SK-N-SH treated with all-trans-retinoic acid at 6 μM for 48 hours (cell line): ENCODE measurements around the gene RBM34.

Experiments used
- ATAC-seq: fragments of 200-7000 bp; cut with Tn5 transposase; 3 replicates; pipeline ENCODE4 v1.9.1; 2020; ENCODE audit warnings: mild to moderate bottlenecking, moderate library complexity
- ARNTL ChIP-seq: fragments of 450-650 bp; formaldehyde crosslinking; IDR thresholded peaks from 2 replicates; pipeline ENCODE4 v1.5.0; 2020; ENCODE audit warnings: low read depth, mild to moderate bottlenecking, moderate library complexity, borderline replicate concordance
- BACH2 ChIP-seq: fragments of 250-450 bp; sonication (Bioruptor Pico); IDR thresholded peaks from 2 replicates; pipeline ENCODE4 v1.9.0; 2021; ENCODE audit warnings: mild to moderate bottlenecking, borderline replicate concordance
- ESRRG ChIP-seq: fragments of 250-450 bp; sonication (Bioruptor Pico); IDR thresholded peaks from 2 replicates; pipeline ENCODE4 v1.6.1; 2021; ENCODE audit warnings: mild to moderate bottlenecking
- GLIS3 ChIP-seq: fragments of 250-450 bp; sonication (Bioruptor Pico); IDR thresholded peaks from 2 replicates; pipeline ENCODE4 v1.5.0; 2020; ENCODE audit warnings: mild to moderate bottlenecking, moderate library complexity
- ISL1 ChIP-seq: fragments of 250-450 bp; sonication (Bioruptor Pico); IDR thresholded peaks from 2 replicates; pipeline ENCODE4 v2.1.2; 2022; ENCODE audit warnings: mild to moderate bottlenecking, moderate library complexity
- PPARA ChIP-seq: fragments of 250-450 bp; sonication (Bioruptor Pico); IDR thresholded peaks from 2 replicates; pipeline ENCODE4 v1.5.0; 2020; ENCODE audit warnings: mild to moderate bottlenecking, borderline replicate concordance
- RARB ChIP-seq: fragments of 250-450 bp; sonication (Bioruptor Pico); IDR thresholded peaks from 2 replicates; pipeline ENCODE4 v1.8.0; 2021; ENCODE audit warnings: mild to moderate bottlenecking, moderate library complexity
- SNAI2 ChIP-seq: fragments of 250-450 bp; sonication (Bioruptor Pico); IDR thresholded peaks from 2 replicates; pipeline ENCODE4 v1.5.0; 2020; ENCODE audit warnings: mild to moderate bottlenecking, moderate library complexity
- TOX ChIP-seq: fragments of 250-450 bp; sonication (Bioruptor Pico); IDR thresholded peaks from 2 replicates; pipeline ENCODE4 v1.8.0; 2021; ENCODE audit warnings: mild to moderate bottlenecking, moderate library complexity, borderline replicate concordance
- ZC3H10 ChIP-seq: fragments of 250-450 bp; sonication (Bioruptor Pico); IDR thresholded peaks from 2 replicates; pipeline ENCODE4 v1.5.1; 2021; ENCODE audit warnings: mild to moderate bottlenecking, moderate library complexity
- ZFP3 ChIP-seq: fragments of 250-450 bp; sonication (Bioruptor Pico); IDR thresholded peaks from 2 replicates; pipeline ENCODE4 v1.5.0; 2020; ENCODE audit warnings: mild to moderate bottlenecking, moderate library complexity
- ZFP30 ChIP-seq: fragments of 450-650 bp; formaldehyde crosslinking; IDR thresholded peaks from 2 replicates; pipeline ENCODE4 v1.5.0; 2022; ENCODE audit warnings: mild to moderate bottlenecking, moderate library complexity
- ZNF565 ChIP-seq: fragments of 450-650 bp; formaldehyde crosslinking; conservative IDR thresholded peaks from 2 replicates; pipeline ENCODE4 v1.5.0; 2020; ENCODE audit warnings: low read depth, mild to moderate bottlenecking, moderate library complexity
- ZNF70 ChIP-seq: fragments of 450-650 bp; formaldehyde crosslinking; IDR thresholded peaks from 2 replicates; pipeline ENCODE4 v1.5.0; 2020; ENCODE audit warnings: mild to moderate bottlenecking, moderate library complexity
- ZNF8 ChIP-seq: fragments of 450-650 bp; formaldehyde crosslinking; IDR thresholded peaks from 2 replicates; pipeline ENCODE4 v1.5.0; 2020; ENCODE audit warnings: mild to moderate bottlenecking, moderate library complexity
- TF ChIP-seq, protein P1 (sequence below): fragments of 250-450 bp; sonication (Bioruptor Pico); IDR thresholded peaks from 2 replicates; pipeline ENCODE4 v1.5.1; 2021; ENCODE audit warnings: mild to moderate bottlenecking, moderate library complexity
- TF ChIP-seq, protein P2 (sequence below): fragments of 250-450 bp; sonication (Bioruptor Pico); IDR thresholded peaks from 2 replicates; pipeline ENCODE4 v1.8.0; 2020; ENCODE audit warnings: mild to moderate bottlenecking, moderate library complexity, borderline replicate concordance
- TF ChIP-seq, protein P3 (sequence below): fragments of 250-450 bp; sonication (Bioruptor Pico); IDR thresholded peaks from 2 replicates; pipeline ENCODE4 v1.5.0; 2020; ENCODE audit warnings: mild to moderate bottlenecking, moderate library complexity
- TF ChIP-seq, protein P4 (sequence below): fragments of 250-450 bp; sonication (Bioruptor Pico); IDR thresholded peaks from 2 replicates; pipeline ENCODE4 v1.5.1; 2020; ENCODE audit warnings: low read depth, mild to moderate bottlenecking, moderate library complexity
- TF ChIP-seq, protein P5 (sequence below): fragments of 250-450 bp; sonication (Bioruptor Pico); IDR thresholded peaks from 2 replicates; pipeline ENCODE4 v1.8.0; 2021; ENCODE audit warnings: low read depth, mild to moderate bottlenecking, moderate library complexity, borderline replicate concordance

The RBM34 gene

DNA sequence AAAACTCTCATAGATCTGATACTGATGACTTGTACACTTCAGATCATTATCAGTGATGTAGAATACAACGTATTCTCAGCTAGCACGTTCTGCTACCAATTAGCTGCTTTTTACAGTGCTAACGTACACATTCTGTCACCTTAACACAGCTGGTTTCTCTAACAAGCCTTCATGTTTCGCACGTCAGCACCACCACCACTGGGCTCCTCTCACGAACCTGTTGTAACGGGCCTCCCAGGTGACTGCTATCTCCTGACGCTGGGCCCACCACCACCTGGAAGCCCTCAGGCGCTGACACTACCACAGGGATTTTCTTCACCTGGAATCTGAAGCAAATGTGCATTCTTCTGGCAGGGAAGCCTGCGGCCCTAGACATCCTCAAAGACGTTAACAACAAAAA lies 52.2 kb downstream of the RBM34 start:
- ATAC-seq, result no peak
- no peak for TF ChIP-seq ARNTL
- no peak for TF ChIP-seq ZNF70 (CRISPR knock-in tag)

DNA sequence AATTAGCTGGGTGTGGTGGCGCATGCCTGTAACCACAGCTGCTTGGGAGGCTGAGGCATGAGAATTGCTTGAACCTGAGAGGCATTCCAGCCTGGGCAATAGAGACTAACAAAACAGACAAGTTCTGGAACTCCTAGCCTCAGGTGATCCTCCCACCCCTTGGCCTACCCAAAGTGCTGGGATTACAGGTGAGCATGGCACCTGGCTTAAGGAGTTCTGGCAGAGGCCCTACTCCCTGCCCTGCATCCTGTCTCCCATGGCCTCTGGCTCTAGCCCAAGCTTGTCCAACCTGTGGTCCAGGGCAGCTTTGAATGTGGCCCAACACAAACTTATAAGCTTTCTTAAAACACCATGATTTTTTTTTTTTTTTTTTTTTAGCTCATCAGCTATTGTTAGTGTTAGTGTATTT lies 52.9 kb downstream of the RBM34 start:
- TF ChIP-seq, protein P1, sequence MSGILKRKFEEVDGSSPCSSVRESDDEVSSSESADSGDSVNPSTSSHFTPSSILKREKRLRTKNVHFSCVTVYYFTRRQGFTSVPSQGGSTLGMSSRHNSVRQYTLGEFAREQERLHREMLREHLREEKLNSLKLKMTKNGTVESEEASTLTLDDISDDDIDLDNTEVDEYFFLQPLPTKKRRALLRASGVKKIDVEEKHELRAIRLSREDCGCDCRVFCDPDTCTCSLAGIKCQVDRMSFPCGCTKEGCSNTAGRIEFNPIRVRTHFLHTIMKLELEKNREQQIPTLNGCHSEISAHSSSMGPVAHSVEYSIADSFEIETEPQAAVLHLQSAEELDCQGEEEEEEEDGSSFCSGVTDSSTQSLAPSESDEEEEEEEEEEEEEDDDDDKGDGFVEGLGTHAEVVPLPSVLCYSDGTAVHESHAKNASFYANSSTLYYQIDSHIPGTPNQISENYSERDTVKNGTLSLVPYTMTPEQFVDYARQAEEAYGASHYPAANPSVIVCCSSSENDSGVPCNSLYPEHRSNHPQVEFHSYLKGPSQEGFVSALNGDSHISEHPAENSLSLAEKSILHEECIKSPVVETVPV (CRISPR knock-in tag), result no peak
- TF ChIP-seq ZFP3 (CRISPR knock-in tag) (no peak), ZNF70 (CRISPR knock-in tag) (no peak), ISL1 (no peak), ARNTL (no peak), ZNF8 (CRISPR knock-in tag) (no peak), RARB (CRISPR knock-in tag) (no peak), SNAI2 (CRISPR knock-in tag) (no peak), TOX (CRISPR knock-in tag) (no peak)
- TF ChIP-seq, protein P2, sequence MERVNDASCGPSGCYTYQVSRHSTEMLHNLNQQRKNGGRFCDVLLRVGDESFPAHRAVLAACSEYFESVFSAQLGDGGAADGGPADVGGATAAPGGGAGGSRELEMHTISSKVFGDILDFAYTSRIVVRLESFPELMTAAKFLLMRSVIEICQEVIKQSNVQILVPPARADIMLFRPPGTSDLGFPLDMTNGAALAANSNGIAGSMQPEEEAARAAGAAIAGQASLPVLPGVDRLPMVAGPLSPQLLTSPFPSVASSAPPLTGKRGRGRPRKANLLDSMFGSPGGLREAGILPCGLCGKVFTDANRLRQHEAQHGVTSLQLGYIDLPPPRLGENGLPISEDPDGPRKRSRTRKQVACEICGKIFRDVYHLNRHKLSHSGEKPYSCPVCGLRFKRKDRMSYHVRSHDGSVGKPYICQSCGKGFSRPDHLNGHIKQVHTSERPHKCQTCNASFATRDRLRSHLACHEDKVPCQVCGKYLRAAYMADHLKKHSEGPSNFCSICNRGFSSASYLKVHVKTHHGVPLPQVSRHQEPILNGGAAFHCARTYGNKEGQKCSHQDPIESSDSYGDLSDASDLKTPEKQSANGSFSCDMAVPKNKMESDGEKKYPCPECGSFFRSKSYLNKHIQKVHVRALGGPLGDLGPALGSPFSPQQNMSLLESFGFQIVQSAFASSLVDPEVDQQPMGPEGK (CRISPR knock-in tag), result no peak
- no peak for ATAC-seq

DNA sequence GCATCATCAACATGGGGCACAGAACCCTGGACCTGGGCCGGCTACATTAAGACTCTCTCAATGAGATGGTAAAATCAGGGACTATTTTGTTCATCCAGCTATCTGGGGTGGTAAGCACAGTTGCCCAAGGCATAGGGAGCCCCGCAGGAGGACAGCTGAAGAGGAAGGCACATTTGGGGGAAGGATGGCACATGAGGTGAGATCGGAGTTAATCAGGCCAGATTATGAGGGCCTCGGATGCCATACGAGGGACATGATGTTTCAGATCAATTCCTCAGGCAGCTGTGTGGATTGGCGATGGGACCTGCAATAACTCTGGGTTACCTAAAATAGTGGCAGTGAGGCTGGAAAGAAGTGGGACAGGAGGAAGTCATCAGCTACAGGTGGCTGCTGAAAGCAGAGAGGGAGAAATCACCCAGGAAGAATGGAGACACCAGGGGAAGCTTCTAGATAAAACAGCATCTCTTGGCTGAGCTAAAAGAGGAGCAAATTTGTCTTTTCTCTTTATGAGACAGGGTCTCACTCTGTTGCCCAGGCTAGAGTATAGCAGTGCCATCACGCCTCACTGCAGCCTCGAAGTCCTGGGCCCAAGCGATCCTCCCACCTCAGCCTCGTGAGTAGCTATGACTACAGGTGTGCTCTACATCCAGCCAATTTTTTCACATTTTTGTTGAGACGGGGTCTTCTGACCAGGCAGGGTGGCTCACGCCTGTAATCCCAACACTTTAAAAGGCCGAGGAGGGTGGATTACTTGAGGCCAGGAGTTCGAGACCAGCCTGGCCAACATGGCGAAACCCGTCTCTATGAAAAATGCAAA lies 53.5 kb downstream of the RBM34 start:
- TF ChIP-seq BACH2 (no peak), PPARA (no peak), GLIS3 (CRISPR knock-in tag) (no peak), SNAI2 (CRISPR knock-in tag) (no peak), ZNF8 (CRISPR knock-in tag) (no peak), ZC3H10 (CRISPR knock-in tag) (no peak), ZFP30 (CRISPR knock-in tag) (no peak), ESRRG (no peak), ARNTL (no peak)
- TF ChIP-seq, protein P3, sequence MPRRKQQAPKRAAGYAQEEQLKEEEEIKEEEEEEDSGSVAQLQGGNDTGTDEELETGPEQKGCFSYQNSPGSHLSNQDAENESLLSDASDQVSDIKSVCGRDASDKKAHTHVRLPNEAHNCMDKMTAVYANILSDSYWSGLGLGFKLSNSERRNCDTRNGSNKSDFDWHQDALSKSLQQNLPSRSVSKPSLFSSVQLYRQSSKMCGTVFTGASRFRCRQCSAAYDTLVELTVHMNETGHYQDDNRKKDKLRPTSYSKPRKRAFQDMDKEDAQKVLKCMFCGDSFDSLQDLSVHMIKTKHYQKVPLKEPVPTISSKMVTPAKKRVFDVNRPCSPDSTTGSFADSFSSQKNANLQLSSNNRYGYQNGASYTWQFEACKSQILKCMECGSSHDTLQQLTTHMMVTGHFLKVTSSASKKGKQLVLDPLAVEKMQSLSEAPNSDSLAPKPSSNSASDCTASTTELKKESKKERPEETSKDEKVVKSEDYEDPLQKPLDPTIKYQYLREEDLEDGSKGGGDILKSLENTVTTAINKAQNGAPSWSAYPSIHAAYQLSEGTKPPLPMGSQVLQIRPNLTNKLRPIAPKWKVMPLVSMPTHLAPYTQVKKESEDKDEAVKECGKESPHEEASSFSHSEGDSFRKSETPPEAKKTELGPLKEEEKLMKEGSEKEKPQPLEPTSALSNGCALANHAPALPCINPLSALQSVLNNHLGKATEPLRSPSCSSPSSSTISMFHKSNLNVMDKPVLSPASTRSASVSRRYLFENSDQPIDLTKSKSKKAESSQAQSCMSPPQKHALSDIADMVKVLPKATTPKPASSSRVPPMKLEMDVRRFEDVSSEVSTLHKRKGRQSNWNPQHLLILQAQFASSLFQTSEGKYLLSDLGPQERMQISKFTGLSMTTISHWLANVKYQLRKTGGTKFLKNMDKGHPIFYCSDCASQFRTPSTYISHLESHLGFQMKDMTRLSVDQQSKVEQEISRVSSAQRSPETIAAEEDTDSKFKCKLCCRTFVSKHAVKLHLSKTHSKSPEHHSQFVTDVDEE (CRISPR knock-in tag), result no peak
- TF ChIP-seq, protein P1 (CRISPR knock-in tag), result no peak
- TF ChIP-seq, protein P4, sequence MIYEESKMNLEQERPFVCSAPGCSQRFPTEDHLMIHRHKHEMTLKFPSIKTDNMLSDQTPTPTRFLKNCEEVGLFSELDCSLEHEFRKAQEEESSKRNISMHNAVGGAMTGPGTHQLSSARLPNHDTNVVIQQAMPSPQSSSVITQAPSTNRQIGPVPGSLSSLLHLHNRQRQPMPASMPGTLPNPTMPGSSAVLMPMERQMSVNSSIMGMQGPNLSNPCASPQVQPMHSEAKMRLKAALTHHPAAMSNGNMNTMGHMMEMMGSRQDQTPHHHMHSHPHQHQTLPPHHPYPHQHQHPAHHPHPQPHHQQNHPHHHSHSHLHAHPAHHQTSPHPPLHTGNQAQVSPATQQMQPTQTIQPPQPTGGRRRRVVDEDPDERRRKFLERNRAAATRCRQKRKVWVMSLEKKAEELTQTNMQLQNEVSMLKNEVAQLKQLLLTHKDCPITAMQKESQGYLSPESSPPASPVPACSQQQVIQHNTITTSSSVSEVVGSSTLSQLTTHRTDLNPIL (CRISPR knock-in tag), result no peak
- no peak for ATAC-seq

DNA sequence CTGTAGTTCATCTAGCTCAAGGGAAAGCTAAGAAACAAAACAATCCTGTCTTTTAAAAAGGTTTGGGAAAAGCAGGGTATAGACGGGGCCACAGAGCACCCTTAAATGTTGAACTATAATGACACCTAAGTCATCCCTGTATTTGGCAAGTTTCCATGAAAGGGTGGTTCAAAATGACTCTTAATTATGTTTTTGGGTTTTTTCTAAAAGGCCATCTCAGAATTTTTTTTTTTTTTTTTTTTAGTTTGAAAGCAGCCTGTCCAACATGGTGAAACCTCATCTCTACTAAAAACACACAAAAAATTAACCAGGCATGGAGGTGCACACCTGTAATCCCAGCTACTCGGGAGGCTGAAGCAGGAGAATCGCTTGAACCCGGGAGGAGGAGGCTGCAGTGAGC lies 54.6 kb downstream of the RBM34 start:
- no peak for ATAC-seq

More for the DNA sequence above, 54.6 kb downstream of the RBM34 start:
- TF ChIP-seq ZFP30 (CRISPR knock-in tag) (no peak), ZC3H10 (CRISPR knock-in tag) (no peak), RARB (CRISPR knock-in tag) (no peak), ZNF8 (CRISPR knock-in tag) (no peak), ZNF565 (CRISPR knock-in tag) (no peak)
- TF ChIP-seq, protein P5, sequence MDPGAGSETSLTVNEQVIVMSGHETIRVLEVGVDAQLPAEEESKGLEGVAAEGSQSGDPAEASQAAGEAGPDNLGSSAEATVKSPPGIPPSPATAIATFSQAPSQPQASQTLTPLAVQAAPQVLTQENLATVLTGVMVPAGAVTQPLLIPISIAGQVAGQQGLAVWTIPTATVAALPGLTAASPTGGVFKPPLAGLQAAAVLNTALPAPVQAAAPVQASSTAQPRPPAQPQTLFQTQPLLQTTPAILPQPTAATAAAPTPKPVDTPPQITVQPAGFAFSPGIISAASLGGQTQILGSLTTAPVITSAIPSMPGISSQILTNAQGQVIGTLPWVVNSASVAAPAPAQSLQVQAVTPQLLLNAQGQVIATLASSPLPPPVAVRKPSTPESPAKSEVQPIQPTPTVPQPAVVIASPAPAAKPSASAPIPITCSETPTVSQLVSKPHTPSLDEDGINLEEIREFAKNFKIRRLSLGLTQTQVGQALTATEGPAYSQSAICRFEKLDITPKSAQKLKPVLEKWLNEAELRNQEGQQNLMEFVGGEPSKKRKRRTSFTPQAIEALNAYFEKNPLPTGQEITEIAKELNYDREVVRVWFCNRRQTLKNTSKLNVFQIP, result no peak
- TF ChIP-seq, protein P3 (CRISPR knock-in tag), result no peak
